GM23338 (cell line): ENCODE results near the gene THAP8. TPM values are rescaled to one million over a fixed set of nuclear protein-coding genes. Genes with fewer than 3 reads are reported as not detected.

Experiments used
- ATAC-seq: fragments of 200-7000 bp; cut with Tn5 transposase; 3 replicates; pipeline ENCODE4 v1.9.1; 2020
- DNase-seq: peaks from one replicate; pipeline ENCODE4 v3.0.0-alpha.2; 2015; ENCODE audit warnings: low spot score
- H2AFZ ChIP-seq: fragments of 200-600 bp; sonication (generic); 2 replicates; pipeline ENCODE4 v1.8.0; 2016; ENCODE audit warnings: antibody characterized with exemption, mild to moderate bottlenecking, moderate library complexity
- H3F3A ChIP-seq: fragments of 200-600 bp; sonication (generic); replicated peaks from 2 replicates; pipeline ENCODE4 v1.8.0; 2017; ENCODE audit warnings: antibody characterized with exemption, mixed run types, low read depth
- H3K27ac ChIP-seq: fragments of 200-600 bp; sonication (generic); 2 replicates; pipeline ENCODE4 v1.6.1; 2016; ENCODE audit warnings: low read depth
- H3K27me3 ChIP-seq: fragments of 200-600 bp; sonication (generic); 2 replicates; pipeline ENCODE4 v1.8.0; 2016; ENCODE audit warnings: mild to moderate bottlenecking, mixed run types, moderate library complexity; ENCODE audit not compliant: insufficient read depth
- H3K36me3 ChIP-seq: fragments of 200-600 bp; sonication (generic); 2 replicates; pipeline ENCODE4 v1.8.0; 2016; ENCODE audit warnings: mild to moderate bottlenecking; ENCODE audit not compliant: insufficient read depth
- H3K4me1 ChIP-seq: fragments of 200-600 bp; sonication (generic); 2 replicates; pipeline ENCODE4 v1.8.0; 2016; ENCODE audit warnings: mild to moderate bottlenecking, moderate library complexity; ENCODE audit not compliant: insufficient read depth
- H3K4me2 ChIP-seq: fragments of 200-600 bp; sonication (generic); 2 replicates; pipeline ENCODE4 v1.7.1; 2017; ENCODE audit warnings: mixed run types
- H3K4me3 ChIP-seq: fragments of 200-600 bp; sonication (generic); 2 replicates; pipeline ENCODE4 v1.6.1; 2016; ENCODE audit warnings: mixed run types
- H3K79me2 ChIP-seq: fragments of 200-600 bp; sonication (generic); replicated peaks from 2 replicates; pipeline ENCODE4 v1.8.0; 2017; ENCODE audit warnings: mild to moderate bottlenecking; ENCODE audit not compliant: insufficient read depth
- H3K9me2 ChIP-seq: fragments of 200-600 bp; sonication (generic); 2 replicates; pipeline ENCODE4 v1.8.0; 2017; ENCODE audit not compliant: insufficient read depth
- H4K20me1 ChIP-seq: fragments of 200-600 bp; sonication (generic); replicated peaks from 2 replicates; pipeline ENCODE4 v1.8.0; 2017; ENCODE audit warnings: mild to moderate bottlenecking; ENCODE audit not compliant: insufficient read depth
- H3K27ac Mint-ChIP-seq: 2 replicates; pipeline ENCODE4 v1.8.0; 2020; ENCODE audit warnings: inconsistent platforms, mild to moderate bottlenecking, moderate library complexity, mixed read lengths
- H3K27me3 Mint-ChIP-seq: 3 replicates; pipeline ENCODE4 v1.8.0; 2022; ENCODE audit warnings: low read depth, mild to moderate bottlenecking, moderate library complexity, mixed read lengths, inconsistent platforms; ENCODE audit not compliant: insufficient read depth, poor library complexity
- H3K36me3 Mint-ChIP-seq: 3 replicates; pipeline ENCODE4 v1.8.0; 2021; ENCODE audit warnings: low read depth, mild to moderate bottlenecking, inconsistent platforms, moderate library complexity, mixed read lengths
- H3K4me1 Mint-ChIP-seq: 3 replicates; pipeline ENCODE4 v1.8.0; 2020; ENCODE audit warnings: mild to moderate bottlenecking, inconsistent platforms, mixed read lengths
- H3K4me3 Mint-ChIP-seq: 3 replicates; pipeline ENCODE4 v1.8.0; 2021; ENCODE audit warnings: moderate library complexity, mild to moderate bottlenecking, inconsistent platforms, mixed read lengths
- H3K9me3 Mint-ChIP-seq: 3 replicates; pipeline ENCODE4 v1.8.0; 2020; ENCODE audit warnings: moderate library complexity, mild to moderate bottlenecking, inconsistent platforms, mixed read lengths
- CREB1 ChIP-seq: fragments of 250-450 bp; sonication (Bioruptor Pico); IDR thresholded peaks from 2 replicates; pipeline ENCODE4 v1.5.0; 2020; ENCODE audit warnings: low read depth, mild to moderate bottlenecking, moderate library complexity
- CTCF ChIP-seq, 2 experiments: fragments of 200-600 bp in 1 of 2; sonication (generic) in 1 of 2; conservative IDR thresholded peaks; 2 replicates each; pipeline versions ENCODE4 v1.5.1 to v1.6.1; 2016 to 2017; ENCODE audit warnings: antibody characterized with exemption in 2 of 2, low read depth in 2 of 2, mild to moderate bottlenecking in 2 of 2, moderate library complexity in 1 of 2
- ETS1 ChIP-seq: IDR thresholded peaks from 2 replicates; pipeline ENCODE4 v1.6.1; 2016; ENCODE audit warnings: antibody characterized with exemption
- EZH2 ChIP-seq: fragments of 200-600 bp; sonication (generic); IDR thresholded peaks from one replicate; pipeline ENCODE4 v1.8.0; 2017; ENCODE audit warnings: antibody characterized with exemption, mild to moderate bottlenecking, low read depth; ENCODE audit not compliant: unreplicated experiment
- EZH2phosphoT487 ChIP-seq: fragments of 200-600 bp; sonication (generic); IDR thresholded peaks from one replicate; pipeline ENCODE4 v1.8.1; 2018; ENCODE audit warnings: antibody characterized with exemption; ENCODE audit not compliant: unreplicated experiment
- JUNB ChIP-seq: IDR thresholded peaks from one replicate; pipeline ENCODE4 v1.6.1; 2016; ENCODE audit warnings: antibody characterized with exemption; ENCODE audit not compliant: unreplicated experiment
- NANOG ChIP-seq: IDR thresholded peaks from 2 replicates; pipeline ENCODE4 v1.6.1; 2016; ENCODE audit warnings: antibody characterized with exemption, borderline replicate concordance
- POLR2AphosphoS5 ChIP-seq: IDR thresholded peaks from 2 replicates; pipeline ENCODE4 v1.6.1; 2016; ENCODE audit warnings: antibody characterized with exemption, low read depth
- STAT1 ChIP-seq: IDR thresholded peaks from one replicate; pipeline ENCODE4 v1.6.1; 2016; ENCODE audit warnings: antibody characterized with exemption; ENCODE audit not compliant: unreplicated experiment
- ZNF114 ChIP-seq: fragments of 250-450 bp; sonication (Bioruptor Pico); IDR thresholded peaks from 2 replicates; pipeline ENCODE4 v1.5.0; 2020; ENCODE audit warnings: mild to moderate bottlenecking, moderate library complexity
- ZNF331 ChIP-seq: fragments of 250-450 bp; sonication (Bioruptor Pico); IDR thresholded peaks from 2 replicates; pipeline ENCODE4 v1.5.0; 2020; ENCODE audit warnings: low read depth, mild to moderate bottlenecking, moderate library complexity
- polyA plus RNA-seq: library from polyadenylated mRNA; unstranded; fragments of >200 nt; fragmentation: Nextera tagmentation; extraction: Ambion mirVana; gene quantifications from 2 replicates; pipeline ENCODE4 v1.2.1, GENCODE V29; 2016
- total RNA-seq: library from RNA; depleted of rRNA; stranded (reverse); fragments of >200 nt; shearing (Covaris generic); gene quantifications from 2 replicates; pipeline ENCODE4 v1.2.3, GENCODE V29; 2014
- TF ChIP-seq, protein P1 (sequence below): IDR thresholded peaks from one replicate; pipeline ENCODE4 v1.6.1; 2018; ENCODE audit warnings: antibody characterized with exemption; ENCODE audit not compliant: unreplicated experiment
- TF ChIP-seq, protein P2 (sequence below): fragments of 250-450 bp; sonication (Bioruptor Pico); IDR thresholded peaks from 2 replicates; pipeline ENCODE4 v1.5.0; 2020; ENCODE audit warnings: mild to moderate bottlenecking, moderate library complexity

The THAP8 gene
- total and polyA plus RNA-seq, 2 experiments from 2014 or later, result 12.7 to 13.7 TPM

DNA sequence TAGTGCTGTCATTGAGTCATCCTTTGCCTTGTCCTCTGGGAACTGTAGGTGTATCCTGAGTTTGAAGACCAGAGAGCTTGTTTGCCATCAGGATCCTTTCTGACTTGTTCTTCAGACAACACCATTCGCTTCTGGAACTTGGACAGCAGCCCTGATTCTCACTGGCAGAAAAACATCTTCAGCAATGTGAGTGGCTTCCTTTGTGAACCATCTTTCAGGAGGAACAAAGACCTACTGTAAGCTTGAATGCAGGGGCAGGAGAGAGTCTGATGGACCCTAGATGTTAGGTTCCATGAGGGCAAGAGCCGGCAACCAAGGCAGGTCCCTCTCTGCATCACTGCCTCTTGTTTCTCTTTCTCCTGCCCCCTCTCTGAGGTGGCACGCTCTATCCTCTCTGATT is 27.3 kb upstream of the THAP8 start:
- Histone ChIP-seq H3K4me3 (no peak overlapping the region), H3K36me3 (peaks cover 30% of the 10 kb centered on the region), H3K4me2 (no peak overlapping the region), H3K9me2 (no peaks in the 10 kb centered on the region), H3K4me1 (no peaks in the 10 kb centered on the region), H3F3A (0 out of 2 replicates have a peak, but pooled peaks cover 11% of the 10 kb centered on the region), H4K20me1 (peaks cover 20% of the 10 kb centered on the region), H3K79me2 (no peaks in the 10 kb centered on the region), H2AFZ (no peak overlapping the region), H3K27ac (no peak overlapping the region), H3K27me3 (no peaks in the 10 kb centered on the region)
- Mint-ChIP-seq H3K9me3 (no peaks in the 10 kb centered on the region), H3K4me3 (no peak overlapping the region), H3K36me3 (peaks cover 69% of the 10 kb centered on the region), H3K27ac (no peak overlapping the region), H3K4me1 (no peaks in the 10 kb centered on the region), H3K27me3 (peaks cover 6% of the 10 kb centered on the region)
- DNase-seq, result no peak
- TF ChIP-seq NANOG, result no peak
- no peak for TF ChIP-seq POLR2AphosphoS5
- no peak for TF ChIP-seq STAT1
- TF ChIP-seq, protein P1, sequence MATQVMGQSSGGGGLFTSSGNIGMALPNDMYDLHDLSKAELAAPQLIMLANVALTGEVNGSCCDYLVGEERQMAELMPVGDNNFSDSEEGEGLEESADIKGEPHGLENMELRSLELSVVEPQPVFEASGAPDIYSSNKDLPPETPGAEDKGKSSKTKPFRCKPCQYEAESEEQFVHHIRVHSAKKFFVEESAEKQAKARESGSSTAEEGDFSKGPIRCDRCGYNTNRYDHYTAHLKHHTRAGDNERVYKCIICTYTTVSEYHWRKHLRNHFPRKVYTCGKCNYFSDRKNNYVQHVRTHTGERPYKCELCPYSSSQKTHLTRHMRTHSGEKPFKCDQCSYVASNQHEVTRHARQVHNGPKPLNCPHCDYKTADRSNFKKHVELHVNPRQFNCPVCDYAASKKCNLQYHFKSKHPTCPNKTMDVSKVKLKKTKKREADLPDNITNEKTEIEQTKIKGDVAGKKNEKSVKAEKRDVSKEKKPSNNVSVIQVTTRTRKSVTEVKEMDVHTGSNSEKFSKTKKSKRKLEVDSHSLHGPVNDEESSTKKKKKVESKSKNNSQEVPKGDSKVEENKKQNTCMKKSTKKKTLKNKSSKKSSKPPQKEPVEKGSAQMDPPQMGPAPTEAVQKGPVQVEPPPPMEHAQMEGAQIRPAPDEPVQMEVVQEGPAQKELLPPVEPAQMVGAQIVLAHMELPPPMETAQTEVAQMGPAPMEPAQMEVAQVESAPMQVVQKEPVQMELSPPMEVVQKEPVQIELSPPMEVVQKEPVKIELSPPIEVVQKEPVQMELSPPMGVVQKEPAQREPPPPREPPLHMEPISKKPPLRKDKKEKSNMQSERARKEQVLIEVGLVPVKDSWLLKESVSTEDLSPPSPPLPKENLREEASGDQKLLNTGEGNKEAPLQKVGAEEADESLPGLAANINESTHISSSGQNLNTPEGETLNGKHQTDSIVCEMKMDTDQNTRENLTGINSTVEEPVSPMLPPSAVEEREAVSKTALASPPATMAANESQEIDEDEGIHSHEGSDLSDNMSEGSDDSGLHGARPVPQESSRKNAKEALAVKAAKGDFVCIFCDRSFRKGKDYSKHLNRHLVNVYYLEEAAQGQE, result no peak
- no peak for TF ChIP-seq ZNF114 (CRISPR knock-in tag)
- no peak for TF ChIP-seq ZNF331
- no peak for TF ChIP-seq JUNB
- no peak for TF ChIP-seq EZH2
- no peak for TF ChIP-seq CTCF (conservative IDR thresholded peaks at IDR 0.05; ENCODE audit: low read depth in 2 of 2)
- no peak for TF ChIP-seq EZH2phosphoT487
- TF ChIP-seq ETS1, result no peak
- no peak for TF ChIP-seq CREB1 (CRISPR knock-in tag)
- TF ChIP-seq, protein P2, sequence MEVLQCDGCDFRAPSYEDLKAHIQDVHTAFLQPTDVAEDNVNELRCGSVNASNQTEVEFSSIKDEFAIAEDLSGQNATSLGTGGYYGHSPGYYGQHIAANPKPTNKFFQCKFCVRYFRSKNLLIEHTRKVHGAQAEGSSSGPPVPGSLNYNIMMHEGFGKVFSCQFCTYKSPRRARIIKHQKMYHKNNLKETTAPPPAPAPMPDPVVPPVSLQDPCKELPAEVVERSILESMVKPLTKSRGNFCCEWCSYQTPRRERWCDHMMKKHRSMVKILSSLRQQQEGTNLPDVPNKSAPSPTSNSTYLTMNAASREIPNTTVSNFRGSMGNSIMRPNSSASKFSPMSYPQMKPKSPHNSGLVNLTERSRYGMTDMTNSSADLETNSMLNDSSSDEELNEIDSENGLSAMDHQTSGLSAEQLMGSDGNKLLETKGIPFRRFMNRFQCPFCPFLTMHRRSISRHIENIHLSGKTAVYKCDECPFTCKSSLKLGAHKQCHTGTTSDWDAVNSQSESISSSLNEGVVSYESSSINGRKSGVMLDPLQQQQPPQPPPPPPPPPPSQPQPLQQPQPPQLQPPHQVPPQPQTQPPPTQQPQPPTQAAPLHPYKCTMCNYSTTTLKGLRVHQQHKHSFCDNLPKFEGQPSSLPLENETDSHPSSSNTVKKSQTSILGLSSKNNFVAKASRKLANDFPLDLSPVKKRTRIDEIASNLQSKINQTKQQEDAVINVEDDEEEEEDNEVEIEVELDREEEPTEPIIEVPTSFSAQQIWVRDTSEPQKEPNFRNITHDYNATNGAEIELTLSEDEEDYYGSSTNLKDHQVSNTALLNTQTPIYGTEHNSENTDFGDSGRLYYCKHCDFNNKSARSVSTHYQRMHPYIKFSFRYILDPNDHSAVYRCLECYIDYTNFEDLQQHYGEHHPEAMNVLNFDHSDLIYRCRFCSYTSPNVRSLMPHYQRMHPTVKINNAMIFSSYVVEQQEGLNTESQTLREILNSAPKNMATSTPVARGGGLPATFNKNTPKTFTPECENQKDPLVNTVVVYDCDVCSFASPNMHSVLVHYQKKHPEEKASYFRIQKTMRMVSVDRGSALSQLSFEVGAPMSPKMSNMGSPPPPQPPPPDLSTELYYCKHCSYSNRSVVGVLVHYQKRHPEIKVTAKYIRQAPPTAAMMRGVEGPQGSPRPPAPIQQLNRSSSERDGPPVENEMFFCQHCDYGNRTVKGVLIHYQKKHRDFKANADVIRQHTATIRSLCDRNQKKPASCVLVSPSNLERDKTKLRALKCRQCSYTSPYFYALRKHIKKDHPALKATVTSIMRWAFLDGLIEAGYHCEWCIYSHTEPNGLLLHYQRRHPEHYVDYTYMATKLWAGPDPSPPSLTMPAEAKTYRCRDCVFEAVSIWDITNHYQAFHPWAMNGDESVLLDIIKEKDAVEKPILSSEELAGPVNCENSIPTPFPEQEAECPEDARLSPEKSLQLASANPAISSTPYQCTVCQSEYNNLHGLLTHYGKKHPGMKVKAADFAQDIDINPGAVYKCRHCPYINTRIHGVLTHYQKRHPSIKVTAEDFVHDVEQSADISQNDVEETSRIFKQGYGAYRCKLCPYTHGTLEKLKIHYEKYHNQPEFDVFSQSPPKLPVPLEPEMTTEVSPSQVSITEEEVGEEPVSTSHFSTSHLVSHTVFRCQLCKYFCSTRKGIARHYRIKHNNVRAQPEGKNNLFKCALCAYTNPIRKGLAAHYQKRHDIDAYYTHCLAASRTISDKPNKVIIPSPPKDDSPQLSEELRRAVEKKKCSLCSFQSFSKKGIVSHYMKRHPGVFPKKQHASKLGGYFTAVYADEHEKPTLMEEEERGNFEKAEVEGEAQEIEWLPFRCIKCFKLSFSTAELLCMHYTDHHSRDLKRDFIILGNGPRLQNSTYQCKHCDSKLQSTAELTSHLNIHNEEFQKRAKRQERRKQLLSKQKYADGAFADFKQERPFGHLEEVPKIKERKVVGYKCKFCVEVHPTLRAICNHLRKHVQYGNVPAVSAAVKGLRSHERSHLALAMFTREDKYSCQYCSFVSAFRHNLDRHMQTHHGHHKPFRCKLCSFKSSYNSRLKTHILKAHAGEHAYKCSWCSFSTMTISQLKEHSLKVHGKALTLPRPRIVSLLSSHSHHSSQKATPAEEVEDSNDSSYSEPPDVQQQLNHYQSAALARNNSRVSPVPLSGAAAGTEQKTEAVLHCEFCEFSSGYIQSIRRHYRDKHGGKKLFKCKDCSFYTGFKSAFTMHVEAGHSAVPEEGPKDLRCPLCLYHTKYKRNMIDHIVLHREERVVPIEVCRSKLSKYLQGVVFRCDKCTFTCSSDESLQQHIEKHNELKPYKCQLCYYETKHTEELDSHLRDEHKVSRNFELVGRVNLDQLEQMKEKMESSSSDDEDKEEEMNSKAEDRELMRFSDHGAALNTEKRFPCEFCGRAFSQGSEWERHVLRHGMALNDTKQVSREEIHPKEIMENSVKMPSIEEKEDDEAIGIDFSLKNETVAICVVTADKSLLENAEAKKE (CRISPR knock-in tag), result no peak
- ATAC-seq, result no peak
